ENCODE results near the gene ZIC4.

The ZIC4 gene

GRCh38 chr3:147373301-147373700, 33.0 kb downstream of the ZIC4 start:
- no peak for DNase-seq (ENCODE audit: low read depth)
- no peak for TF ChIP-seq CTCF (IDR thresholded peaks at IDR 0.05; ENCODE audit: low read length, missing control alignments)

GRCh38 chr3:147372525-147373027, 33.8 kb downstream of the ZIC4 start:
- H3K4me3 ChIP-seq (replicated peaks; ENCODE audit: low read depth, low read length) = no peak overlapping the region
- no peak for DNase-seq (ENCODE audit: low read depth)
- TF ChIP-seq CTCF (IDR thresholded peaks at IDR 0.05; ENCODE audit: low read length, missing control alignments) = no peak

More at GRCh38 chr3:147373301-147373700, 33.0 kb downstream of the ZIC4 start:
- no peak overlapping the region for H3K4me3 ChIP-seq (replicated peaks; ENCODE audit: low read depth, low read length)

- TF ChIP-seq CTCF (IDR thresholded peaks at IDR 0.05; ENCODE audit: low read length, missing control alignments) = no peak
- no peak for DNase-seq (ENCODE audit: low read depth)
- H3K4me3 ChIP-seq (replicated peaks; ENCODE audit: low read depth, low read length) = no peak overlapping the region
Observed at GRCh38 chr3:147371771-147372340, 34.5 kb downstream of the ZIC4 start.

- H3K4me3 ChIP-seq (replicated peaks; ENCODE audit: low read depth, low read length) = no peak overlapping the region
- no peak for TF ChIP-seq CTCF (IDR thresholded peaks at IDR 0.05; ENCODE audit: low read length, missing control alignments)
- no peak for DNase-seq (ENCODE audit: low read depth)
Observed at GRCh38 chr3:147371140-147371539, 35.2 kb downstream of the ZIC4 start.

GRCh38 chr3:147370349-147370748, 36.0 kb downstream of the ZIC4 start:
- no peak for TF ChIP-seq CTCF (IDR thresholded peaks at IDR 0.05; ENCODE audit: low read length, missing control alignments)
- H3K4me3 ChIP-seq (replicated peaks; ENCODE audit: low read depth, low read length) = no peak overlapping the region
- no peak for DNase-seq (ENCODE audit: low read depth)

- no peak for DNase-seq (ENCODE audit: low read depth)
- no peak overlapping the region for H3K4me3 ChIP-seq (replicated peaks; ENCODE audit: low read depth, low read length)
- no peak for TF ChIP-seq CTCF (IDR thresholded peaks at IDR 0.05; ENCODE audit: low read length, missing control alignments)
Observed at GRCh38 chr3:147369661-147370123, 36.7 kb downstream of the ZIC4 start.

GRCh38 chr3:147369231-147369630, 37.1 kb downstream of the ZIC4 start:
- TF ChIP-seq CTCF (IDR thresholded peaks at IDR 0.05; ENCODE audit: low read length, missing control alignments) = no peak
- no peak overlapping the region for H3K4me3 ChIP-seq (replicated peaks; ENCODE audit: low read depth, low read length)
- no peak for DNase-seq (ENCODE audit: low read depth)
